NOMO-1 treated with dmso at 0.1 percent for 144 hours (cell line): ENCODE measurements around the gene SPRR1B.
A peak's percentile ranks its signal among the peaks of the same experiment; 100 is the strongest.
"Not testable (repeated sequence)": the region's sequence is repeated elsewhere in the genome, so short reads cannot be mapped to it uniquely, and the experiment has no call there.

ENCODE experiments used
- DNase-seq: peaks from one replicate; lab custom pipeline; 2025; ENCODE audit not compliant: unreplicated experiment; lab: John Stamatoyannopoulos, UW

The SPRR1B gene

GRCh38 chr1:153030895-153031294, at the start of gene SPRR1B:
TSS of gene SPRR1B (plus strand) at chr1:153031203. CDS start at chr1:153032346, 1,143 bp downstream.
- DNase-seq: no peak

GRCh38 chr1:152982076-152982475, 48.9 kb upstream of the SPRR1B start:
- DNase-seq: no peak

- DNase-seq: no peak
Observed at GRCh38 chr1:152983234-152983633, 47.8 kb upstream of the SPRR1B start.

GRCh38 chr1:152983743-152984142, 47.3 kb upstream of the SPRR1B start, which contains the start of gene SPRR1A:
TSS of gene SPRR1A (plus strand) at chr1:152984081. CDS start at chr1:152985231, 1,150 bp downstream.
- DNase-seq: no peak

- DNase-seq: no peak
Observed at GRCh38 chr1:152986578-152986977, 44.4 kb upstream of the SPRR1B start.

GRCh38 chr1:152993186-152993585, 37.8 kb upstream of the SPRR1B start:
- no peak for DNase-seq

- DNase-seq: no peak
Observed at GRCh38 chr1:152995842-152996241, 35.2 kb upstream of the SPRR1B start.

GRCh38 chr1:152996633-152997400, 34.2 kb upstream of the SPRR1B start:
- DNase-seq: no peak

GRCh38 chr1:152997901-152998300, 33.1 kb upstream of the SPRR1B start:
- DNase-seq: no peak

GRCh38 chr1:152998476-152998875, 32.5 kb upstream of the SPRR1B start:
- DNase-seq: no peak

- no peak for DNase-seq
Observed at GRCh38 chr1:152999818-153000217, 31.2 kb upstream of the SPRR1B start.

- no peak for DNase-seq
Observed at GRCh38 chr1:153000294-153000693, 30.7 kb upstream of the SPRR1B start.

- DNase-seq: no peak
Observed at GRCh38 chr1:153001382-153001781, 29.6 kb upstream of the SPRR1B start, which contains the start of gene SPRR3. TSS of gene SPRR3 (plus strand) at chr1:153001749. CDS start at chr1:153003021, 1,272 bp downstream.

- DNase-seq: not testable (repeated sequence)
Observed at GRCh38 chr1:153011235-153011758, 19.7 kb upstream of the SPRR1B start.

GRCh38 chr1:153021829-153022228, 9.2 kb upstream of the SPRR1B start:
- DNase-seq: not testable (repeated sequence)

GRCh38 chr1:153022340-153022739, 8.7 kb upstream of the SPRR1B start:
- peak; percentile 16 for DNase-seq

- no peak for DNase-seq
Observed at GRCh38 chr1:153023109-153023508, 7.9 kb upstream of the SPRR1B start.

- DNase-seq: no peak
Observed at GRCh38 chr1:153024413-153024812, 6.6 kb upstream of the SPRR1B start.

GRCh38 chr1:153025797-153026196, 5.2 kb upstream of the SPRR1B start:
- DNase-seq: no peak

- DNase-seq: no peak
Observed at GRCh38 chr1:153028766-153029165, 2.2 kb upstream of the SPRR1B start.

GRCh38 chr1:153032073-153032472, 1.1 kb downstream of the SPRR1B start:
- peak; percentile 40 for DNase-seq

- DNase-seq: peak; percentile 33
Observed at GRCh38 chr1:153032677-153033308, 1.8 kb downstream of the SPRR1B start.
